Activated naive CD8-positive, alpha-beta T cell treated with anti-CD3 and anti-CD28 coated beads, Interleukin-2, amount 50 U/mL, for 16 hours (primary cell): ENCODE data around the gene EGFR.

Source experiments
- DNase-seq: peaks from one replicate; pipeline ENCODE4 v3.0.0-alpha.2; 2020; ENCODE audit warnings: low read depth, low spot score

The EGFR gene

GRCh38 chr7:55171157-55171556 is 152.3 kb downstream of the EGFR start:
- no peak for DNase-seq

- no peak for DNase-seq
Measured at GRCh38 chr7:55172161-55172560, 153.3 kb downstream of the EGFR start.

GRCh38 chr7:55172881-55173609 is 154.2 kb downstream of the EGFR start:
- DNase-seq = no peak

- DNase-seq = no peak
Measured at GRCh38 chr7:55173671-55174070, 154.9 kb downstream of the EGFR start.

GRCh38 chr7:55174456-55174855 is 155.6 kb downstream of the EGFR start:
- no peak for DNase-seq

- no peak for DNase-seq
Measured at GRCh38 chr7:55174856-55175255, 156.0 kb downstream of the EGFR start.

- DNase-seq = no peak
Measured at GRCh38 chr7:55177068-55177530, 158.3 kb downstream of the EGFR start.

- DNase-seq = no peak
Measured at GRCh38 chr7:55177589-55178261, 158.9 kb downstream of the EGFR start.

- DNase-seq = no peak
Measured at GRCh38 chr7:55178292-55178862, 159.6 kb downstream of the EGFR start.

GRCh38 chr7:55178863-55179773 is 160.3 kb downstream of the EGFR start:
- no peak for DNase-seq

GRCh38 chr7:55179931-55180682 is 161.3 kb downstream of the EGFR start:
- DNase-seq = no peak

GRCh38 chr7:55180963-55181542 is 162.2 kb downstream of the EGFR start:
- no peak for DNase-seq

- no peak for DNase-seq
Measured at GRCh38 chr7:55181762-55182161, 162.9 kb downstream of the EGFR start.

- DNase-seq = no peak
Measured at GRCh38 chr7:55183897-55184296, 165.1 kb downstream of the EGFR start.

GRCh38 chr7:55185321-55185802 is 166.5 kb downstream of the EGFR start:
- no peak for DNase-seq

GRCh38 chr7:55185941-55186609 is 167.3 kb downstream of the EGFR start:
- DNase-seq = no peak

GRCh38 chr7:55187701-55188491 is 169.1 kb downstream of the EGFR start:
- no peak for DNase-seq

- no peak for DNase-seq
Measured at GRCh38 chr7:55188590-55189138, 169.8 kb downstream of the EGFR start.
